AG04449 (cell line): Measurements from ENCODE around the gene ACKR3.

ENCODE experiments used
- CTCF ChIA-PET: fragments of 350-600 bp; formaldehyde crosslinking; extraction: SDS; loops from one replicate; lab custom pipeline; 2021; ENCODE audit warnings: antibody characterized with exemption; lab: Yijun Ruan, JAX
- POLR2A ChIA-PET: fragments of 400-600, 350-600 bp; formaldehyde crosslinking; extraction: SDS; loops from one replicate; lab custom pipeline; 2020; ENCODE audit warnings: antibody characterized with exemption, inconsistent platforms; lab: Yijun Ruan, JAX
- DNase-seq: peaks from one replicate; pipeline ENCODE4 v3.0.0-alpha.2; 2010; ENCODE audit warnings: low read depth, low spot score
- H3K4me3 ChIP-seq: 2 replicates; pipeline ENCODE4 v1.5.1; 2011; ENCODE audit warnings: low read depth, mild to moderate bottlenecking, control low read depth, low read length
- CTCF ChIP-seq: IDR thresholded peaks from one replicate; pipeline ENCODE4 v1.5.1; 2011; ENCODE audit warnings: mild to moderate bottlenecking, moderate library complexity, low read length, control low read depth, inconsistent platforms; ENCODE audit not compliant: insufficient read depth; ENCODE audit errors: missing control alignments

The ACKR3 gene

GRCh38 chr2:236562434-236562833 is 7.2 kb upstream of the ACKR3 start:
- POLR2A ChIA-PET = no interaction called here
- CTCF ChIA-PET = no interaction called here
- no peak overlapping the region for H3K4me3 ChIP-seq
- peak; percentile 28 for TF ChIP-seq CTCF
- no peak for DNase-seq

GRCh38 chr2:236563953-236564352 is 5.7 kb upstream of the ACKR3 start:
- no peak for DNase-seq
- no peak for TF ChIP-seq CTCF
- ChIA-PET POLR2A (no interaction called here), CTCF (no interaction called here)
- no peak overlapping the region for H3K4me3 ChIP-seq

GRCh38 chr2:236565212-236565611 is 4.4 kb upstream of the ACKR3 start:
- ChIA-PET CTCF (no interaction called here), POLR2A (no interaction called here)
- TF ChIP-seq CTCF = no peak
- no peak overlapping the region for H3K4me3 ChIP-seq
- DNase-seq = no peak

GRCh38 chr2:236565879-236566402 is 3.7 kb upstream of the ACKR3 start:
- ChIA-PET POLR2A (no interaction called here), CTCF (interaction anchor here (1.4 kb wide), 1 partner anchor 459 kb away, joined by 3 read pairs; no protein-coding TSS in a partner anchor)
- TF ChIP-seq CTCF = no peak
- no peak for DNase-seq
- no peak overlapping the region for H3K4me3 ChIP-seq

GRCh38 chr2:236566596-236566995 is 3.0 kb upstream of the ACKR3 start:
- no peak overlapping the region for H3K4me3 ChIP-seq
- DNase-seq = no peak
- ChIA-PET POLR2A (no interaction called here), CTCF (interaction anchor here (1.4 kb wide), 1 partner anchor 459 kb away, joined by 3 read pairs; no protein-coding TSS in a partner anchor)
- TF ChIP-seq CTCF = no peak

GRCh38 chr2:236568068-236568921 is 1.3 kb upstream of the ACKR3 start:
- TF ChIP-seq CTCF = no peak
- peak overlapping the region; percentile 30 for H3K4me3 ChIP-seq
- ChIA-PET CTCF (interaction anchor here (0.8 to 2.1 kb wide), 4 partner anchors 41 to 459 kb away, joined by 3 to 5 read pairs (median 3); no protein-coding TSS in a partner anchor), POLR2A (no interaction called here)
- no peak for DNase-seq
